Activated CD4-positive, alpha-beta memory T cell treated with anti-CD3 and anti-CD28 coated beads, Interleukin-2, amount 10 ng/mL, durations not matched to agents 7 days and 5 days (primary cell): ENCODE data around the gene TULP4. TPM values are rescaled to one million over a fixed set of nuclear protein-coding genes. Genes with fewer than 3 reads are reported as not detected.
"Not testable (repeated sequence)": the region's sequence is repeated elsewhere in the genome, so short reads cannot be mapped to it uniquely, and the experiment has no call there.

ENCODE experiments used
- CTCF ChIA-PET: fragments of 350-600 bp; sonication (Branson Sonifier 250); formaldehyde crosslinking; loops from one replicate; lab custom pipeline; 2021; ENCODE audit warnings: antibody characterized with exemption, inconsistent platforms; lab: Charles Lee
- POLR2A ChIA-PET: fragments of 350-600 bp; sonication (Branson Sonifier 250); formaldehyde crosslinking; loops from one replicate; lab custom pipeline; 2021; ENCODE audit warnings: antibody characterized with exemption; lab: Charles Lee
- DNase-seq: peaks from one replicate; pipeline ENCODE4 v3.0.0-alpha.2; 2020
- H3K27ac Mint-ChIP-seq: one replicate; pipeline ENCODE4 v1.8.0; 2021; ENCODE audit warnings: mild to moderate bottlenecking, mixed read lengths
- H3K27me3 Mint-ChIP-seq: one replicate; pipeline ENCODE4 v1.8.0; 2021; ENCODE audit warnings: mixed read lengths
- H3K36me3 Mint-ChIP-seq: one replicate; pipeline ENCODE4 v1.8.0; 2021; ENCODE audit warnings: low read depth, mixed read lengths
- H3K4me1 Mint-ChIP-seq: one replicate; pipeline ENCODE4 v1.8.0; 2021; ENCODE audit warnings: mixed read lengths
- H3K4me3 Mint-ChIP-seq: one replicate; pipeline ENCODE4 v1.8.0; 2021; ENCODE audit warnings: mild to moderate bottlenecking, mixed read lengths
- H3K9me3 Mint-ChIP-seq: one replicate; pipeline ENCODE4 v1.8.0; 2021; ENCODE audit warnings: mixed read lengths
- total RNA-seq, 2 experiments: library from RNA; stranded (reverse); gene quantifications; one replicate each; pipeline ENCODE4 v1.2.3, GENCODE V29; 2021

Gene TULP4
- total RNA-seq, 2 experiments from 2014 or later: 25.0 to 27.0 TPM

DNA sequence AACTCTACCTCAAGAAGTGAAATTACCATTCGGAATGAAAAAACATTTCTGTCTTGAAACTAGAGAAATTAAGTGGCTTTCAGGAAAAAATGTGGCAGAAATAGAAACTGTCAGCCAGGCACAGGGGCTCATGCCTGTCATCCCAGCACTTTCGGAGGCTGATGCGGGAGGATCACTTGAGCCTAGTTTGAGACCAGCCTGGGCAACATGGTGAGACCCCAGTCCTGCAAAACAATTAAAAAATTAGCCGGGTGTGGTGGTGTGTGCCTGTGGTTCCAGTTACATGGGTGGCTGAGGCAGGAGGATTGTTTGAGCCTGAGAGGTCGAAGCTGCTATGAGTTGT lies 240.5 kb downstream of the TULP4 start:
- no peaks in the 10 kb centered on the region for H3K9me3 Mint-ChIP-seq
- POLR2A ChIA-PET: interaction anchor here (0.7 to 1.5 kb wide), 2 partner anchors 15 to 227 kb away, joined by 3 to 5 read pairs; no protein-coding TSS in a partner anchor
- CTCF ChIA-PET: interaction anchor here (0.7 to 1.0 kb wide), 3 partner anchors 51 to 332 kb away, joined by 3 to 4 read pairs (median 4); no protein-coding TSS in a partner anchor

DNA sequence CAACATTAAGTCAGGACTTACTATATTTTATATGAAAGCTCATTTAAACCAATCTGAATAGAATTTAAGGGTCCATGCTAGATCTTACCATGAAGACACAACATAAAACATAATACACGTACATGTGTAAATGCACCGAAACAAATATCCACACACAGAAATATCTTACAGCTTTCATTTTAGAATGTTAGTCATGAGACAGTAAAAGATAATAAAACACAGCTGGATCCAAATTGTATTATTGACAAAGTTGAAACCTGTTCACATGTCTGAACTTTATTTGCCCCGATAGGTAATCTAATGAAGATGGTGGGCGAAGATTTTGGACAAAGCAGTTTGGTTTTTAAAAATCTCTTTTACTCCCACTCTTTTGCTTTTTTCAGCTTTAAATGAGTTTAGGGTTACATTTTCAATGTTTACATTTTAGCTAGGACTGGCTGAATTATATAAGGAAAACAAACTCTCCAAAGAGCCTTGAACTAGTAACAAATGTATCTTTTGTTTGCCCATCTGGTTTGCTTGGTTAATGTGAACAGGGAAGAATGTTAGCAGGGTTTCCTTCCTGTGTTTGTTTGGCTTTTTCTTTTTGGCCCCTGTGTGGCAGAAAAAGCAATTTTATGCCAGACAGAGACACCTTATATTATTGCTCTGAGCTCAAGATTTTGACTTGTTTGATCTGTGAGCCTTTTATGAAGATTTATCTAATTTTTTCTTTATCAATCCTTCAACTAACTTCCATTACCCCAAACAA lies 242.5 kb downstream of the TULP4 start:
- no peak overlapping the region for H3K27ac Mint-ChIP-seq
- no peak overlapping the region for H3K4me3 Mint-ChIP-seq
- no peaks in the 10 kb centered on the region for H3K36me3 Mint-ChIP-seq
- no peak for DNase-seq
- no peaks in the 10 kb centered on the region for H3K9me3 Mint-ChIP-seq
- H3K27me3 Mint-ChIP-seq: peaks cover 8% of the 10 kb centered on the region
- peaks cover 19% of the 10 kb centered on the region for H3K4me1 Mint-ChIP-seq
- POLR2A ChIA-PET: interaction anchor here (0.6 kb wide), 1 partner anchor 379 kb away, joined by 4 read pairs; no protein-coding TSS in a partner anchor
- CTCF ChIA-PET: interaction anchor here (0.6 to 1.2 kb wide), 4 partner anchors 27 to 340 kb away, joined by 3 to 4 read pairs (median 3); no protein-coding TSS in a partner anchor

More for the DNA sequence above, 240.5 kb downstream of the TULP4 start:
- Mint-ChIP-seq H3K4me3 (no peak overlapping the region), H3K27me3 (peaks cover 14% of the 10 kb centered on the region), H3K36me3 (no peaks in the 10 kb centered on the region), H3K4me1 (peaks cover 11% of the 10 kb centered on the region), H3K27ac (no peak overlapping the region)
- no peak for DNase-seq

DNA sequence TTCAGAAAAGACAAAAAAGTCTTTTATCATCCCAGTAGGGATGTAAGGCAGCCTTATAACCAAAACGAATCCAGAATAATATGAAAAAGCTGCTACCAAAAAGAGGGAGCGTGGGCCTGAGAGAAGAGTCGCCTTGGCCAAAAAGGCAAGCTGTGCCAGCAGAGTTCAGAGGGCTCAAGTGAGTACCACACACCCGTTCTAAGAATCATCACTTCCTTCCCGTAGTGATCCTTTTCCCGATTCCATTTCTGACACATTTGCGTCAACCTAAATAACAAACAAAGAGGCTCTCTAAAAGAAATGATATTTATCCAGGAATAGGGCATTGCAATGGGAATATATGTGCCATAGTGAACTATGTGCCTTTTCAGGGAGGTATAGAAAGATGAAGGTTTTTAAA lies 243.8 kb downstream of the TULP4 start:
- POLR2A ChIA-PET: no interaction called here
- Mint-ChIP-seq H3K4me3 (no peak overlapping the region), H3K27ac (no peak overlapping the region), H3K9me3 (no peaks in the 10 kb centered on the region), H3K4me1 (peaks cover 23% of the 10 kb centered on the region), H3K27me3 (peaks cover 8% of the 10 kb centered on the region), H3K36me3 (peaks cover 5% of the 10 kb centered on the region)
- DNase-seq: no peak
- CTCF ChIA-PET: no interaction called here

DNA sequence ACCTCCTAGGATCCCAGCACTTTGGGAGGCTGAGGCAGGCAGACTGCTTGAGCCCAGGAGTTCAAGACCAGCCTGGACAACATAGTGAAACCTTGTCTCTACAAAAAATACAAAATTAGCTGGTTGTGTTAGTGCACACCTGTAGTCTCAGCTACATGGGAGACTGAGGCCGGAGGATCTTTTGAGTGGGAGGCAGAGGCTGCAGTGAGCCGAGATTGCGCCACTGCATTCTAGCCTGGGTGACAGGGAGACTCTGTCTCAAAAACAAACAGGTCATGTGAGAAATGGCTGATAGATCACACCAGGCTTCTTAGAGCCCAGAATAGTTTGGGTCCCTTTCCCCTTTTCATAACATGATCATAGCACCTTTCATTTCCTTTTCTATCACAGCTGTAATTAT lies 244.8 kb downstream of the TULP4 start:
- DNase-seq, H3K9me3 Mint-ChIP-seq, H3K27ac Mint-ChIP-seq, H3K27me3 Mint-ChIP-seq, H3K4me3 Mint-ChIP-seq: not testable (repeated sequence)
- H3K4me1 Mint-ChIP-seq: peaks cover 33% of the 10 kb centered on the region
- ChIA-PET POLR2A (interaction anchor here (1.2 to 3.4 kb wide), 2 partner anchors 11 to 88 kb away, joined by 3 to 35 read pairs; partner anchors contain the start of gene DYNLT1), CTCF (interaction anchor here (0.5 to 1.3 kb wide), 2 partner anchors 11 to 19 kb away, joined by 3 to 6 read pairs; no protein-coding TSS in a partner anchor)
- peaks cover 13% of the 10 kb centered on the region for H3K36me3 Mint-ChIP-seq

DNA sequence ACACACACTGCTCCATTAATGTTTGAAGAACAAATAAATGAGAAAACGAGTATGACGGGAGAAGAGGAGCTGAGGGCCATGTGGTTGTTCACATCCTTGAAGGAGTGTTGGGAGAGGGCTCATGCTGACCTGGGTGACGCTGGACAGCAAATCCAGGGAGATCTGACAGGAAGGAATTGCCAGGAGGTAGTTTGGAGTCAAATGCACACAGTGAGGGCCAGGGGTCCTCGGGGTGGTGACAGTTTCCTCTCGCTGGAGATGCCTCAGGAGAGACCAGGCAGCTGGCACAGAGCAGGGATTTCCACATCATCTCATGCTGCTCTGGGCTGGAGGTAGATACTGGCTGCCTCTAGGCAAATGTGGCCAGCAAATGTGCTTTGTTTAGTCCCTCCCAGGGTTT lies 245.7 kb downstream of the TULP4 start:
- no peaks in the 10 kb centered on the region for H3K9me3 Mint-ChIP-seq
- no peak overlapping the region for H3K4me3 Mint-ChIP-seq
- peaks cover 5% of the 10 kb centered on the region for H3K27me3 Mint-ChIP-seq
- ChIA-PET CTCF (interaction anchor here (0.5 to 2.3 kb wide), 4 partner anchors 10 to 344 kb away, joined by 3 to 8 read pairs (median 6); no protein-coding TSS in a partner anchor), POLR2A (interaction anchor here (0.7 to 3.4 kb wide), 5 partner anchors 10 to 87 kb away, joined by 3 to 35 read pairs (median 3); partner anchors contain the start of gene DYNLT1)
- DNase-seq: no peak
- H3K36me3 Mint-ChIP-seq: peaks cover 20% of the 10 kb centered on the region
- H3K27ac Mint-ChIP-seq: no peak overlapping the region
- peaks cover 40% of the 10 kb centered on the region for H3K4me1 Mint-ChIP-seq

DNA sequence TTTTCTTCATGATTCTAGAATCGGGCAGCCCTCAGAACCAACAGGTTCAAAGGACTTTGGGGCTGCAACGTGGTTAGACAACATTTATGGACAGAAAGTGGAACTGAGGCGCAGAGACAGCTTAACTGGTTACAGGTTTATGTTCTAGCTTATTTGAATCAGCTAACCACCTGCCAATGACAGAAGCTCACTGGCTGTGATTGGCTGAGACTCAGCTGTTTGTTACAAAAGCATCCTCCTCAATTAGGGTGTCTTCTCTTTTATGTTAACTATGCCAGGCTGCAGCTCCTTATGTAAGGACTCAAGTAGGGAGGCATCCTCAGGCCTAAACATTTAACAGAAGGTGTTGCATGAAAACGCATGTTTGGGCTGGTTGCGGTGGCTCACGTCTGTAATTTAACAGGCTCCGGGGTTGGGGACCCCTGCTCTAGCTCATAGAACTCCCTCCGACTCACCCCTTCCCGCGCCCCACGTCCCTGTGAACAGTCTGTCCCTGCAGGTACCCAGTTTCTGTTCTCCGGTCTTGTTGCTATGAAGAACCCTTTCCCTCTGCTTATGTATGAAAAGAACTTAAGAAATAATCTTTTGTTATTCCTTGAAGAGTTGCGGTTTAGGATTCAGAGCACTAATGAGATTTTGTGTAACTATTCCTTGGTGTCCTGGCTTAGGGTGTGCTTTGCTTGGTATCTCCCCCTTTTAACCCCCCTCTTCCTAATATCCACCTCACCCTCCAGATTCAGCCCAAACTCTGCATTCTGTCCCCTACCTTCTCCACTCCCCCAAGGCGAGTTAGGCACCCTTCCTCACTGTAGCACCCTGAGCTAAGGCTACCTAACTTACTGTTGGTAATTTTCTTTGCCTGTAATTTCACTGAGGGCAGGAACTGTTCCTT lies 246.4 kb downstream of the TULP4 start:
- peaks cover 5% of the 10 kb centered on the region for H3K27me3 Mint-ChIP-seq
- no peaks in the 10 kb centered on the region for H3K9me3 Mint-ChIP-seq
- H3K27ac Mint-ChIP-seq: peak overlapping the region; percentile 58
- ChIA-PET POLR2A (interaction anchor here (0.6 to 3.4 kb wide), 16 partner anchors 9 to 486 kb away, joined by 3 to 35 read pairs (median 4); partner anchors contain the start of genes DYNLT1, SYTL3 and TAGAP), CTCF (interaction anchor here (0.8 to 2.3 kb wide), 5 partner anchors 10 to 345 kb away, joined by 3 to 8 read pairs (median 6); no protein-coding TSS in a partner anchor)
- H3K4me1 Mint-ChIP-seq: peaks cover 45% of the 10 kb centered on the region
- H3K4me3 Mint-ChIP-seq: peak overlapping the region; percentile 58
- H3K36me3 Mint-ChIP-seq: peaks cover 22% of the 10 kb centered on the region
- DNase-seq: no peak

DNA sequence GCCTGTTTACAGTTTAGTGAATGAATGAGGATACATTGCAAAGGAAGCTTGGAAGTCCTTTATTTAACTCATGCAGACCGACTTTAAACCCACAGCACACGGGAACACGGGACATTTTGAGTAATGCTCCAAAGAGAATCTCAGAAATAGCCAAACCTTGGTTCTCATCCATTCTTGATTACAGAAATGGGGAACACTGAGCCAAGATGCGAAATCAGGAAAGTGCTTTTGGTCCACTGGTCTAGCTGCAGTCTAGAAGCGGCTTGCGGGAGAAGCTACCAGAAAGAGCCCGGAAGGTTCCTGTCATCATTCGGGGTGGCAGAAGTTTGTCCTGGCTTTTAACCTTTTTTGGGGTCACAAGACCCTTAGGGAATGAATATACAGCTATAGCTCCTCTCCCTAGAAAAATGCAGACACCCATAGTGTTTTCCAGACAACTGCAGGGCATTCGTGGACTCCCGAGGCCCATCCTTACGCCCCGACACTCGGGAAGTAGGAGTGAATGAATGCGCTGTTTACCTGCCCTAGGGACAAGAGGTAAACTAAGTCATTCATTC lies 247.2 kb downstream of the TULP4 start:
- no peaks in the 10 kb centered on the region for H3K9me3 Mint-ChIP-seq
- no peak for DNase-seq
- POLR2A ChIA-PET: interaction anchor here (0.6 to 3.4 kb wide), 15 partner anchors 8 to 485 kb away, joined by 3 to 35 read pairs (median 4); partner anchors contain the start of genes DYNLT1, SYTL3 and TAGAP
- peaks cover 52% of the 10 kb centered on the region for H3K4me1 Mint-ChIP-seq
- CTCF ChIA-PET: interaction anchor here (0.8 to 2.3 kb wide), 4 partner anchors 10 to 346 kb away, joined by 3 to 8 read pairs (median 5); no protein-coding TSS in a partner anchor
- H3K36me3 Mint-ChIP-seq: peaks cover 29% of the 10 kb centered on the region
- peaks cover 5% of the 10 kb centered on the region for H3K27me3 Mint-ChIP-seq
- H3K27ac Mint-ChIP-seq: peak overlapping the region; percentile 58
- H3K4me3 Mint-ChIP-seq: peak overlapping the region; percentile 58

DNA sequence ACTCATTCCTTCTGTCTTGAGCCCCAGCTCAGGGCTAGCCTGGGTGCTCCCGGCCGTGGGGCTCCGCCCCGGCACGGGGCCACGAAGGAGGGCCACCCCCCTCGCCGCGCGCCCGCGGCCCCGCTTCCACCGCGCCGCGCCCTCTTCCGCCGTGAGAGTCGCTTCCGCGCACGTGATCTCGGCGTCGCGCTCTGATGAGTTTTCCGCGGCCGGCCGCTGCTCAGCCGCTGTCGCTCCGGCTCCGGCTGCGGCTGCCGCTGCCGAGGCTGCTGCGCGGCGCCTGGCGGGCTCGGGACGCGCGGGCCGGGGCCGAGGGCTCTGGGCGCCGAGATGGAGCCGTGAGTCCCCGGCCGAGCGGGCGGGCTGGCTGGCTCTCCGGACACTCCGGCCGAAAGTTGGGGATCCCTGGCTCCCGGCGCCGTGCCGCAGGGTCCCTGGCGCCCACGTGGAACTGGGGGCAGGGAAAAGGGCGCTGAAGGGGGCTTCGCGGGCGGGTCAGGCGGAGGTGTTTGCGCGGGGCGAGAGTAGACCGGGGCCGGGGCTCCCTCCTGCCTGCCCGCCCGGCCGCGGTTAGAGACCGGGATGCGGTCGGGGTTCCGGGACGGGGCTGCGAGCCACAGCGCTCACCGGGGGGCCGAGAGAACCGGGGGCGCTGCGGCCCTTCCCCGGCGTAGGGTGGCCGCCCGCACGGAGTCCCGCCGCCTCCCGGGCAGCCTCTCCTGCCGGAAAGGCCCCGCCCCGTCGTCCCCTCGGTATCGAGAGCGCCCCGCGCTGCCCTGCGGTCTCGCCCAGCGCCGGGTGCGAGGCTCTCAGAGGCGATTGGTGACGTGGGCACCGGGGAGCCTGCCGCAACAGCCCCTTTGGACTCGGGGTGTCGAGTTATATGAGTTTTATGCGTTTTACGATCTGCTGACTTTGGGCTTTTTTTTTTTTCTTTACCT lies 247.9 kb downstream of the TULP4 start, which contains the start of gene TMEM181:
TMEM181 (plus strand) TSS at position 197 of the 941 bp plus-strand sequence; CDS start at position 331, 134 bp downstream.
- H3K4me1 Mint-ChIP-seq: peaks cover 52% of the 10 kb centered on the region

DNA sequence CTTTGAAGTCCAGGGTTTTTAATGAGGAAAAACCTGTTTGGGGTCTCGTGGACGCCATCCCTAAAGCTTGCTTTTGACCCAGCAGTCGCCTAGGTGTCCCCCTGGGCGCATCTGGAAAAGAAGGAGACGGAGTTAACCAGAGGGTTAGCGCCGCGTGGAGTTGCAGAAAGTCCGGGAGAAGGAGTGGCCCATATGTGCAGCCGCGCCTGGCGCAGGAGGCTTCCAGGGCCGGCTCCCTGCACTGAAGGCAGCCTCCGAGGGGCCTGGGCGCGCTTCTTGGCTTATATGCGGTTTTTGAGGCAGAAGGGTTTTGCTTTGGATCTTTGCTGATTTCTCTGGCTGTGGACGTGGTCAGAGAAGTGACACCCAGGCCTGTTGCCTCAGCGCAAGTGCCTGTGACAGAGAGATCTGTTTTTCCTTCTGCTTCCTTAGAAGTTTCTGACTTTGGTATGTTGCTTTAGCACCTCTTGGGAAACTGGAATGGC lies 248.6 kb downstream of the TULP4 start:
- CTCF ChIA-PET: no interaction called here
- Mint-ChIP-seq H3K4me3 (peak overlapping the region; percentile 98), H3K9me3 (no peaks in the 10 kb centered on the region), H3K27ac (peak overlapping the region; percentile 92), H3K27me3 (peaks cover 3% of the 10 kb centered on the region), H3K4me1 (peaks cover 58% of the 10 kb centered on the region), H3K36me3 (peaks cover 39% of the 10 kb centered on the region)
- peak; percentile 32 for DNase-seq
- POLR2A ChIA-PET: interaction anchor here (2.7 kb wide), 1 partner anchor 24 kb away, joined by 13 read pairs; no protein-coding TSS in a partner anchor

More for the DNA sequence above, 247.9 kb downstream of the TULP4 start, which contains the start of gene TMEM181:
- peak; percentile 90 for DNase-seq
- Mint-ChIP-seq H3K27me3 (peaks cover 5% of the 10 kb centered on the region), H3K27ac (peak within 1 kb of the TSS; percentile 92), H3K9me3 (no peaks in the 10 kb centered on the region), H3K36me3 (peaks cover 34% of the 10 kb centered on the region), H3K4me3 (peak within 1 kb of the TSS; percentile 98)
- ChIA-PET POLR2A (interaction anchor here (0.6 to 3.4 kb wide), 14 partner anchors 8 to 484 kb away, joined by 3 to 35 read pairs (median 4); partner anchors contain the start of genes DYNLT1, SYTL3 and TAGAP), CTCF (interaction anchor here (0.8 to 2.3 kb wide), 4 partner anchors 9 to 346 kb away, joined by 3 to 8 read pairs (median 5); no protein-coding TSS in a partner anchor)
